ENCODE measurements around the gene IL22RA1. TPM values are rescaled to one million over a fixed set of nuclear protein-coding genes. Genes with fewer than 3 reads are reported as not detected.

IL22RA1 gene
- total and polyA plus RNA-seq, 2 experiments from 2014 or later = not detected

DNA sequence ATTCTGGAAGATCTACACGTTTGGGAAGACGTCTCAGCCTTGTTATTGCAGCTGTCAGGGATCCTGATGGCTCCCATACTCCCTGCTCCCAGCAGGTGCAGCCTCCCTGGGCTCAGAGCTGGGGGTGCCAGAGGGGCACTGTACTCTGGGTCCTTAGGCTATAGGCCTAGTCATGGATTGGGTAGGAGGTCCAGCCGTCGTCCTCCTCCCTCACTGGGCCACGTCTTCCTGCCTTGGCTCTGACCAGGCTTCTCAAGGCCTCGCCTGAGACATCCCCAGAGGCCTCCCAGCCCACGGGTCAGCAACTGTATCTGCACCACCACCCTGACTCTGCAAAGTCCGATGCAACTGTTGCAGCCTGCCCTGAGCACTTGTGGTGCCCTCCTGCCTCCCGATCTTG is 49.2 kb downstream of the IL22RA1 start:
- Histone ChIP-seq H3K4me1 (ENCODE audit: low read depth) (peaks cover 28% of the 10 kb centered on the region), H3K27ac (no peak overlapping the region), H3K9me3 (ENCODE audit: low read depth) (no peaks in the 10 kb centered on the region), H3K36me3 (no peaks in the 10 kb centered on the region), H3K27me3 (no peaks in the 10 kb centered on the region), H3K4me3 (no peak overlapping the region)
- TF ChIP-seq, protein P1, sequence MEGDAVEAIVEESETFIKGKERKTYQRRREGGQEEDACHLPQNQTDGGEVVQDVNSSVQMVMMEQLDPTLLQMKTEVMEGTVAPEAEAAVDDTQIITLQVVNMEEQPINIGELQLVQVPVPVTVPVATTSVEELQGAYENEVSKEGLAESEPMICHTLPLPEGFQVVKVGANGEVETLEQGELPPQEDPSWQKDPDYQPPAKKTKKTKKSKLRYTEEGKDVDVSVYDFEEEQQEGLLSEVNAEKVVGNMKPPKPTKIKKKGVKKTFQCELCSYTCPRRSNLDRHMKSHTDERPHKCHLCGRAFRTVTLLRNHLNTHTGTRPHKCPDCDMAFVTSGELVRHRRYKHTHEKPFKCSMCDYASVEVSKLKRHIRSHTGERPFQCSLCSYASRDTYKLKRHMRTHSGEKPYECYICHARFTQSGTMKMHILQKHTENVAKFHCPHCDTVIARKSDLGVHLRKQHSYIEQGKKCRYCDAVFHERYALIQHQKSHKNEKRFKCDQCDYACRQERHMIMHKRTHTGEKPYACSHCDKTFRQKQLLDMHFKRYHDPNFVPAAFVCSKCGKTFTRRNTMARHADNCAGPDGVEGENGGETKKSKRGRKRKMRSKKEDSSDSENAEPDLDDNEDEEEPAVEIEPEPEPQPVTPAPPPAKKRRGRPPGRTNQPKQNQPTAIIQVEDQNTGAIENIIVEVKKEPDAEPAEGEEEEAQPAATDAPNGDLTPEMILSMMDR (IDR thresholded peaks at IDR 0.05; ENCODE audit: low read depth, low read length) = no peak
- DNase-seq (ENCODE audit: low read depth in 1 of 2, low spot score in 1 of 2) = no peak

DNA sequence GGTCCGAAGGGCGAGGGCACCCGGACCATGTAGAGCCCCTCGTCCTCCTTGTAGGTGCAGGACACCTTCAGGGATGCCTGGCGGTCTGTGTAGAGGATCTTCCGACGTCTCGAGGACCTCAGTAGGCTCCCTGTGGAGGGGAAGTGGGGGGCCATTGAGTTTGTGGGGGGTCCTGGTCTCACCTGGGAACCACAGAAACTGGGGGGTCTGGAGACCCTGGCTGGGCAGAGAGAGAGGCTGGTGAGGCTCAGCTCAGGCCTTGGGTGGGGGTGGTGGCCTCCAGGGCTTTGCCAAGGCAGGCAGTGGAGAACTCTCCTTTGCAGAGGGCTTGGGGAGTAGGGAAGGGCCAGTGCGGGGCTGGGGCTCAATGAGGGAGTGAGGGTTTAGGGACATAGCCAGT is 50.0 kb downstream of the IL22RA1 start:
- Histone ChIP-seq H3K27ac (no peak overlapping the region), H3K36me3 (no peaks in the 10 kb centered on the region), H3K27me3 (no peaks in the 10 kb centered on the region), H3K9me3 (ENCODE audit: low read depth) (no peaks in the 10 kb centered on the region), H3K4me3 (no peak overlapping the region), H3K4me1 (ENCODE audit: low read depth) (peaks cover 23% of the 10 kb centered on the region)
- no peak for DNase-seq (ENCODE audit: low read depth in 1 of 2, low spot score in 1 of 2)
- TF ChIP-seq, protein P1 (IDR thresholded peaks at IDR 0.05; ENCODE audit: low read depth, low read length) = no peak

DNA sequence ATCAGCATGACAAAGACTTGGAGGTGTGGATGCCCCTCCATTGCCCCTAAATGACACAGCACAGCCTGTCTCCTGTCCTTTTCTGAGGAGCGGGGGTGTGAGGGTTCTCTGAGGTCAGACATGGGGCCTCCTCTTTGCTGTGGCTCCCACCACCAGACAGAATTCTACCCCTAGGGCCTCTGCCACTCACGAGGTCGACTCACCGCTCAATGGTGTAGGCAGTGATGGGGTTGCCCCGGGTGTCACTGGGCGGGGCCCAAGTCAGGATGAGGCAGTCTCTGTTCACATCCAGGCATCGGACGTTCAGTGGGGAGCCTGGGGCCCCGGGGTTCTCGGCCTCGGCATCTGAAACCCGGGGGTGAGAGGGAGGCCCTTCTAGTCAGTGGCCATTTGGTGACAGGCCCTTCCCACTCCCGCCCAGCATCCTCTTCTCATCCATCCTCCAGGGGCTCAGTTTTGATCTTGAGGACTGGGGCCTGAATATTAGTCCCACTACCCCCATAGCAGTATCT is 50.9 kb downstream of the IL22RA1 start:
- Histone ChIP-seq H3K36me3 (no peaks in the 10 kb centered on the region), H3K4me1 (ENCODE audit: low read depth) (peaks cover 23% of the 10 kb centered on the region), H3K27me3 (no peaks in the 10 kb centered on the region), H3K9me3 (ENCODE audit: low read depth) (no peaks in the 10 kb centered on the region), H3K4me3 (no peak overlapping the region), H3K27ac (no peak overlapping the region)
- DNase-seq (ENCODE audit: low read depth in 1 of 2, low spot score in 1 of 2) = no peak
- TF ChIP-seq, protein P1 (IDR thresholded peaks at IDR 0.05; ENCODE audit: low read depth, low read length) = no peak

DNA sequence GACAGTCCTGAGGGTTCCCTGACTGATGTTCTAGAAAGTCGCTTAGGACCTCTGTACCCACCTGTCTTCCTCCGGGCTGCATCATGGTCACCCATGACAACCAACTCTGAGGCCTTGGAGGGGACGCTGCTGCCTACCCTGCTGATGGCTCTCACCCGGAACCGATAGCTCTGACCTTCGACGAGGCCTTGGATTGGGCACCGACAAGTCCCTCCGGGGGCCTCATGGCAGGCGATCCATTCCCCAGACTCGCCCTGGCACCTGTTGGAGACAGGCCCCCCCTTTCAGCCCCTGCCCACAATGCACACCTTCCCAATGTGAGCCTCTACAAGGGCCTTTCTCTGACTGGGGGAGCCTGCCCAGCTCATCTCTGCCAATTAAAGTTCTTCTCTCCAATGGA is 52.2 kb downstream of the IL22RA1 start:
- no peaks in the 10 kb centered on the region for H3K9me3 ChIP-seq (ENCODE audit: low read depth)
- no peak overlapping the region for H3K4me3 ChIP-seq
- no peaks in the 10 kb centered on the region for H3K27me3 ChIP-seq
- TF ChIP-seq, protein P1 (IDR thresholded peaks at IDR 0.05; ENCODE audit: low read depth, low read length) = no peak
- H3K36me3 ChIP-seq = no peaks in the 10 kb centered on the region
- H3K4me1 ChIP-seq (ENCODE audit: low read depth) = peaks cover 11% of the 10 kb centered on the region
- H3K27ac ChIP-seq = no peak overlapping the region
- no peak for DNase-seq (ENCODE audit: low read depth in 1 of 2, low spot score in 1 of 2)

DNA sequence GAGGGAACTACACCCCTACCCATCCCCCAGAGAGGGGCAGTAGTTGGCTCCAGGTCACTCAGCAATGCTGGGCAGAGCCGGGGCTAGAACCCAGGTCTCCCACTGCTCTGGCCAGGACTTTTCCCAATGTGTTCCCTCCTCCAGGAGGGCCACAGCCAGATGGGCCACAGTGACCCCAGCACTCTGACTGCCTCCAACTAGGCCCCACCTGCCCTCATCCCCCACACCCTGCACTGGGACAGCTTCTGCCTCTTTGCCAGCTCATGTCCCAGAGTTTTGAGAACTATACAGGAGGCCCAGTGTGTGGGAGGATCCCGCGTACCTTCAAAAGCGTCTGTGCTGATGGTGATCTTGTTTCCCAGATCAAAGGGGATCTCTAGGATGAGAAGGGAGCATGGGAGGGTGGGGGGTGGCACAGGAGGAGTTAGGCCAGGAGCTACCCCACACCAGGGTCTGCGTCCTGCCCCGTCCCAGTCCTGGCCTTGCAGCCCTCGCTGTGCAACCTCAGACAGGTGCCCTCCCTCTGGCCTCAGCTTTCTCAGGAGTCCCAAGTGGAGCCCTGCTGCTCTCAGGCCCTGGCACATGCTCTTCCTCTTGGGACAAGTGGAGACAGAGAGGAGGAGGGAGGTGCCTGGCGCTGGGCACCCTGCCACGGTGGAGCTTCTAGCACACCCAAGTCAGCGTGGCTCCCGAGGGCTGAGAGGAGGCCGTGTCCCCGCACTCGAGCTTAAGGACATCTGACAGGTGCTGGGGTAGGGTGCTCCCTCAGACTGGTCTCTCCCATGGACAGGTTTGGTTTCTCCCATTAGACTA is 53.0 kb downstream of the IL22RA1 start:
- TF ChIP-seq, protein P1 (IDR thresholded peaks at IDR 0.05; ENCODE audit: low read depth, low read length) = no peak
- Histone ChIP-seq H3K9me3 (ENCODE audit: low read depth) (no peaks in the 10 kb centered on the region), H3K4me3 (no peak overlapping the region), H3K27me3 (no peaks in the 10 kb centered on the region), H3K27ac (no peak overlapping the region), H3K36me3 (no peaks in the 10 kb centered on the region), H3K4me1 (ENCODE audit: low read depth) (peaks cover 3% of the 10 kb centered on the region)
- DNase-seq (ENCODE audit: low read depth in 1 of 2, low spot score in 1 of 2) = no peak
